HEK293T (cell line): ENCODE data around the gene COL24A1.

Source experiments
- ARNT ChIP-seq: fragments of 450-650 bp; IDR thresholded peaks from 2 replicates; pipeline ENCODE4 v1.6.1; 2017; ENCODE audit warnings: mild to moderate bottlenecking
- BHLHE40 ChIP-seq: fragments of 450-650 bp; IDR thresholded peaks from 2 replicates; pipeline ENCODE4 v1.6.1; 2016; ENCODE audit warnings: mild to moderate bottlenecking, moderate library complexity, borderline replicate concordance
- FOXA1 ChIP-seq: fragments of 450-650 bp; IDR thresholded peaks from 2 replicates; pipeline ENCODE4 v1.6.1; 2016; ENCODE audit warnings: mild to moderate bottlenecking
- FOXK2 ChIP-seq: fragments of 450-650 bp; IDR thresholded peaks from 2 replicates; pipeline ENCODE4 v1.6.1; 2016; ENCODE audit warnings: mild to moderate bottlenecking
- FOXM1 ChIP-seq: fragments of 450-650 bp; IDR thresholded peaks from 2 replicates; pipeline ENCODE4 v1.6.1; 2017; ENCODE audit warnings: mild to moderate bottlenecking, borderline replicate concordance
- PKNOX1 ChIP-seq: fragments of 450-650 bp; IDR thresholded peaks from 2 replicates; pipeline ENCODE4 v1.6.1; 2016
- SP1 ChIP-seq: fragments of 450-650 bp; IDR thresholded peaks from 2 replicates; pipeline ENCODE4 v1.6.1; 2017

GRCh38 chr1:86194491-86195034 is 38.0 kb upstream of the COL24A1 start:
- TF ChIP-seq BHLHE40 (no peak), FOXA1 (no peak), FOXK2 (no peak), SP1 (no peak), FOXM1 (no peak), PKNOX1 (no peak), ARNT (no peak)
